C4-2B (cell line): ENCODE data around the gene KCNMA1.

Experiments used
- CTCF ChIP-seq: fragments of 450-650 bp; conservative IDR thresholded peaks from 2 replicates; pipeline ENCODE4 v1.5.1; 2017; ENCODE audit warnings: mild to moderate bottlenecking
- ZFX ChIP-seq: fragments of 450-650 bp; IDR thresholded peaks from 2 replicates; pipeline ENCODE4 v1.6.1; 2017

DNA sequence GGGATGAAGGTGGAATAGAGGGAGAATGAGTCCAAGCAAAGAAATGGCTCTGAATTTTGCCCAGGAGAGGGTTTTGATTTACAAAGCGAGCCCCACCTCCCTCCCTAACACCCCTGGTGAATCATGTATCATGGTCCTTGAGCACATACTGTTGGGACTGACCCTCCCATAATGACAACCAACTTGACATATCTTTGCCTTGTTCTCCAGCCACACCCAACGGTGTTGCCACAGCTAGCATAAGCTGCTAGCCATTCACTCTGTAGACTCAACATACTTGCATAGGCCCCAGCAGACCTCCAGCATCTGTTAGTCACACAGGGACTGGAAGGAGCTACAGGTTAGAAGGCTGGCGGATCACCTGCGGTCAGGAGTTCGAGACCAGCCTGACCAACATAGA lies 538.5 kb downstream of the KCNMA1 start:
- TF ChIP-seq CTCF (no peak), ZFX (no peak)
